ENCODE measurements around the gene WDR12. TPM values are rescaled to one million over a fixed set of nuclear protein-coding genes. Genes with fewer than 3 reads are reported as not detected.
"Not testable (repeated sequence)": the region's sequence is repeated elsewhere in the genome, so short reads cannot be mapped to it uniquely, and the experiment has no call there.

Gene WDR12
- polyA plus RNA-seq, 1 of the 3 experiments (the other 2 are of a cell fraction) = 21.2 TPM

- TF ChIP-seq SIN3A (IDR thresholded peaks at IDR 0.05; ENCODE audit: borderline replicate concordance, low read depth, low read length) = no peak
Measured at GRCh38 chr2:202918860-202919259, 7.4 kb upstream of the WDR12 start (continued).

GRCh38 chr2:202912342-202913201 lies 1.1 kb upstream of the WDR12 start:
- H3K9me3 ChIP-seq; H3K4me1 ChIP-seq (ENCODE audit: control insufficient read depth in 1 of 2, insufficient read depth in 2 of 2, low read depth in 1 of 2, low read length in 1 of 2); POLR2A ChIA-PET; H3K27me3 ChIP-seq (ENCODE audit: insufficient read depth); DNase-seq; H3K36me3 ChIP-seq (replicated peaks in 1 of 2; ENCODE audit: control insufficient read depth in 1 of 2, insufficient read depth in 2 of 2, low read length in 1 of 2); H3K9me2 ChIP-seq; H4K20me1 ChIP-seq (ENCODE audit: insufficient read depth): not testable (repeated sequence)
- Histone ChIP-seq H3F3A (replicated peaks; ENCODE audit: insufficient read depth) (peaks cover 10% of the 10 kb centered on the region), H2AFZ (ENCODE audit: low read depth) (peak overlapping the region; percentile 96), H3K79me2 (ENCODE audit: insufficient read depth) (peaks cover 49% of the 10 kb centered on the region), H3K4me2 (peak overlapping the region; percentile 79), H3K9ac (peak overlapping the region; percentile 92), H3K27ac (ENCODE audit: low read depth in 2 of 2, low read length in 1 of 2) (peak overlapping the region; percentile 99), H3K4me3 (ENCODE audit: low read depth in 2 of 2, low read length in 1 of 2) (peak overlapping the region; percentile 93 to 98)
- 9% methylated on average over 7 of the region's 49 CpGs for WGBS (ENCODE audit: low lambda C conversion rate)
- CTCF ChIA-PET = interaction anchor here (1.4 kb wide), 1 partner anchor 21 kb away, joined by 4 read pairs; no protein-coding TSS in a partner anchor

- Histone ChIP-seq H3K27ac (ENCODE audit: low read depth in 2 of 2, low read length in 1 of 2) (peak overlapping the region; percentile 99), H4K20me1 (ENCODE audit: insufficient read depth) (no peaks in the 10 kb centered on the region), H3K9ac (peak overlapping the region; percentile 92), H3K27me3 (ENCODE audit: insufficient read depth) (no peaks in the 10 kb centered on the region), H3K4me1 (ENCODE audit: control insufficient read depth in 1 of 2, insufficient read depth in 2 of 2, low read depth in 1 of 2, low read length in 1 of 2) (peaks cover 0 to 5% of the 10 kb centered on the region in 2 experiments; a peak in 3 of 4 replicates), H3K9me2 (no peaks in the 10 kb centered on the region), H3F3A (replicated peaks; ENCODE audit: insufficient read depth) (peaks cover 10% of the 10 kb centered on the region), H3K9me3 (no peaks in the 10 kb centered on the region), H3K36me3 (replicated peaks in 1 of 2; ENCODE audit: control insufficient read depth in 1 of 2, insufficient read depth in 2 of 2, low read length in 1 of 2) (peaks cover 1 to 7% of the 10 kb centered on the region in 2 experiments), H3K79me2 (ENCODE audit: insufficient read depth) (peaks cover 60% of the 10 kb centered on the region), H3K4me3 (ENCODE audit: low read depth in 2 of 2, low read length in 1 of 2) (peak overlapping the region; percentile 93 to 98), H3K4me2 (peak overlapping the region; percentile 79), H2AFZ (ENCODE audit: low read depth) (peak overlapping the region; percentile 96)
- WGBS (ENCODE audit: low lambda C conversion rate) = 0% methylated on average over 7 of the region's 8 CpGs
- ChIA-PET CTCF (interaction anchor here (1.4 kb wide), 1 partner anchor 20 kb away, joined by 4 read pairs; no protein-coding TSS in a partner anchor), POLR2A (interaction anchor here (0.7 to 1.2 kb wide), 3 partner anchors 13 to 327 kb away, joined by 3 to 5 read pairs (median 3); partner anchors contain the start of gene CYP20A1)
- no peak for DNase-seq
- TF ChIP-seq ELF1 (IDR thresholded peaks at IDR 0.05) (no peak), SIN3A (IDR thresholded peaks at IDR 0.05; ENCODE audit: borderline replicate concordance, low read depth, low read length) (no peak)
Measured at GRCh38 chr2:202911203-202911511, 316 bp downstream of the WDR12 start.

GRCh38 chr2:202910698-202911097 lies 775 bp downstream of the WDR12 start:
- peaks cover 10% of the 10 kb centered on the region for H3F3A ChIP-seq (replicated peaks; ENCODE audit: insufficient read depth)
- CTCF ChIA-PET = interaction anchor here (1.4 kb wide), 1 partner anchor 19 kb away, joined by 4 read pairs; no protein-coding TSS in a partner anchor
- H3K9ac ChIP-seq = peak overlapping the region; percentile 92; the same call in 1 of the 2 replicates
- POLR2A ChIA-PET = interaction anchor here (0.7 to 1.2 kb wide), 2 partner anchors 13 to 40 kb away, joined by 3 read pairs; no protein-coding TSS in a partner anchor
- H3K4me2 ChIP-seq = peak overlapping the region; percentile 79
- DNase-seq = no peak
- H3K27ac ChIP-seq (ENCODE audit: low read depth in 2 of 2, low read length in 1 of 2) = no peak overlapping the region; a peak in 1 of 4 replicates
- H3K79me2 ChIP-seq (ENCODE audit: insufficient read depth) = peaks cover 60% of the 10 kb centered on the region
- H3K4me3 ChIP-seq (ENCODE audit: low read depth in 2 of 2, low read length in 1 of 2) = peak overlapping the region; percentile 93 to 98
- H2AFZ ChIP-seq (ENCODE audit: low read depth) = peak overlapping the region; percentile 96
- H3K4me1 ChIP-seq (ENCODE audit: control insufficient read depth in 1 of 2, insufficient read depth in 2 of 2, low read depth in 1 of 2, low read length in 1 of 2) = peaks cover 0 to 5% of the 10 kb centered on the region in 2 experiments; a peak in 3 of 4 replicates
- H3K9me3 ChIP-seq = no peaks in the 10 kb centered on the region
- no peaks in the 10 kb centered on the region for H3K27me3 ChIP-seq (ENCODE audit: insufficient read depth)
- 18% methylated on average over 3 of the region's 3 CpGs for WGBS (ENCODE audit: low lambda C conversion rate)
- no peaks in the 10 kb centered on the region for H3K9me2 ChIP-seq
- no peak for TF ChIP-seq MXI1 (IDR thresholded peaks at IDR 0.05; ENCODE audit: low read depth, low read length)
- no peak for TF ChIP-seq IRF3 (IDR thresholded peaks at IDR 0.05; ENCODE audit: low read depth, low read length)
- no peak for TF ChIP-seq USF1 (IDR thresholded peaks at IDR 0.05; ENCODE audit: borderline replicate concordance, low read depth)
- TF ChIP-seq RCOR1 (IDR thresholded peaks at IDR 0.05; ENCODE audit: low read length) = no peak
- TF ChIP-seq RFX5 (IDR thresholded peaks at IDR 0.05; ENCODE audit: low read length) = no peak
- no peak for TF ChIP-seq GABPA (IDR thresholded peaks at IDR 0.05; ENCODE audit: low read depth)
- no peak for TF ChIP-seq POLR2AphosphoS5 (IDR thresholded peaks at IDR 0.05; ENCODE audit: low read depth, low read length)
- TF ChIP-seq RXRA (IDR thresholded peaks at IDR 0.05; ENCODE audit: borderline replicate concordance, low read depth) = no peak
- no peak for TF ChIP-seq REST (IDR thresholded peaks at IDR 0.05; ENCODE audit: low read depth, low read length)
- peaks cover 6 to 10% of the 10 kb centered on the region in 2 experiments for H3K36me3 ChIP-seq (replicated peaks in 1 of 2; ENCODE audit: control insufficient read depth in 1 of 2, insufficient read depth in 2 of 2, low read length in 1 of 2)
- H4K20me1 ChIP-seq (ENCODE audit: insufficient read depth) = no peaks in the 10 kb centered on the region
